Measurements from ENCODE around the gene FADS2. TPM values are rescaled to one million over a fixed set of nuclear protein-coding genes. Genes with fewer than 3 reads are reported as not detected.
A peak's percentile ranks its signal among the peaks of the same experiment; 100 is the strongest.

Gene FADS2
- total and polyA plus RNA-seq, 2 experiments from 2014 or later = 317 to 356 TPM

- H2AFZ ChIP-seq = no peak overlapping the region
- no peaks in the 10 kb centered on the region for H3K27me3 ChIP-seq
- H3K9me2 ChIP-seq (replicated peaks; ENCODE audit: insufficient read depth) = no peaks in the 10 kb centered on the region
- TF ChIP-seq, protein P1, sequence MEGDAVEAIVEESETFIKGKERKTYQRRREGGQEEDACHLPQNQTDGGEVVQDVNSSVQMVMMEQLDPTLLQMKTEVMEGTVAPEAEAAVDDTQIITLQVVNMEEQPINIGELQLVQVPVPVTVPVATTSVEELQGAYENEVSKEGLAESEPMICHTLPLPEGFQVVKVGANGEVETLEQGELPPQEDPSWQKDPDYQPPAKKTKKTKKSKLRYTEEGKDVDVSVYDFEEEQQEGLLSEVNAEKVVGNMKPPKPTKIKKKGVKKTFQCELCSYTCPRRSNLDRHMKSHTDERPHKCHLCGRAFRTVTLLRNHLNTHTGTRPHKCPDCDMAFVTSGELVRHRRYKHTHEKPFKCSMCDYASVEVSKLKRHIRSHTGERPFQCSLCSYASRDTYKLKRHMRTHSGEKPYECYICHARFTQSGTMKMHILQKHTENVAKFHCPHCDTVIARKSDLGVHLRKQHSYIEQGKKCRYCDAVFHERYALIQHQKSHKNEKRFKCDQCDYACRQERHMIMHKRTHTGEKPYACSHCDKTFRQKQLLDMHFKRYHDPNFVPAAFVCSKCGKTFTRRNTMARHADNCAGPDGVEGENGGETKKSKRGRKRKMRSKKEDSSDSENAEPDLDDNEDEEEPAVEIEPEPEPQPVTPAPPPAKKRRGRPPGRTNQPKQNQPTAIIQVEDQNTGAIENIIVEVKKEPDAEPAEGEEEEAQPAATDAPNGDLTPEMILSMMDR (IDR thresholded peaks at IDR 0.05; ENCODE audit: poor library complexity) = no peak
- TF ChIP-seq EZH2 (IDR thresholded peaks at IDR 0.05; ENCODE audit: borderline replicate concordance) (no peak), EZH2phosphoT487 (IDR thresholded peaks at IDR 0.05; ENCODE audit: low read depth, severe bottlenecking, unreplicated experiment) (no peak)
- H3K27ac ChIP-seq = no peak overlapping the region
- H3K9me3 ChIP-seq (ENCODE audit: low read depth) = no peaks in the 10 kb centered on the region
- peak; percentile 1 for DNase-seq (ENCODE audit: low spot score)
- no peaks in the 10 kb centered on the region for H3K36me3 ChIP-seq (replicated peaks; ENCODE audit: insufficient read depth, low read depth)
- H4K20me1 ChIP-seq (ENCODE audit: insufficient read depth, poor library complexity, severe bottlenecking) = no peaks in the 10 kb centered on the region
- no peak overlapping the region for H3K4me2 ChIP-seq
- H3K79me2 ChIP-seq = peaks cover 14% of the 10 kb centered on the region
- H3K4me3 ChIP-seq = no peak overlapping the region
- H3K4me1 ChIP-seq (ENCODE audit: insufficient read depth) = peaks cover 11% of the 10 kb centered on the region
- WGBS (ENCODE audit: low lambda C conversion rate, missing lambda C conversion rate) = 94% methylated on average over 16 of the region's 17 CpGs
Measured at GRCh38 chr11:61911701-61912529, 83.8 kb downstream of the FADS2 start.

DNA sequence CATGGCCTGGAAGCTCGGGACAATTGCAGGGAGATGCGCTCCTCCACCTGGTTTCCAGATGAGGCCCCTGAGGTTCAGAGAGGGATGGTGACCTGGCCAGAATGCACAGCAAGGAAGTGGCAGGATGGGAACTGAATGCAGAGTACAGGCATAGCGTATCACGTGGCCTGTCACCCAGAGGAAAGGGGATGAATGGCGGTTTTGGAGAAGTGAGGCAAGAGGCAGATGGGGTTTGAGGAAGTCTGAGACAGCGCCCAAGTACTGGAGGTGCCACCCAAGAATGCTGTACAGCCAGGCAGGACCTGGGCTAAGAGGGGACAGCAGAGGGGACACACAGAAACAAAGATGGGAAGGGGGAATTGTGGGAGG lies 84.4 kb downstream of the FADS2 start:
- no peak overlapping the region for H2AFZ ChIP-seq
- H3K27me3 ChIP-seq = no peaks in the 10 kb centered on the region
- H3K27ac ChIP-seq = no peak overlapping the region
- H3K9me2 ChIP-seq (replicated peaks; ENCODE audit: insufficient read depth) = no peaks in the 10 kb centered on the region
- no peak overlapping the region for H3K4me2 ChIP-seq
- H3K36me3 ChIP-seq (replicated peaks; ENCODE audit: insufficient read depth, low read depth) = no peaks in the 10 kb centered on the region
- peaks cover 16% of the 10 kb centered on the region for H3K79me2 ChIP-seq
- peaks cover 11% of the 10 kb centered on the region for H3K4me1 ChIP-seq (ENCODE audit: insufficient read depth)
- TF ChIP-seq, protein P1 (IDR thresholded peaks at IDR 0.05; ENCODE audit: poor library complexity) = no peak
- TF ChIP-seq EZH2 (IDR thresholded peaks at IDR 0.05; ENCODE audit: borderline replicate concordance) (no peak), EZH2phosphoT487 (IDR thresholded peaks at IDR 0.05; ENCODE audit: low read depth, severe bottlenecking, unreplicated experiment) (no peak)
- H3K4me3 ChIP-seq = no peak overlapping the region
- no peaks in the 10 kb centered on the region for H3K9me3 ChIP-seq (ENCODE audit: low read depth)
- no peak for DNase-seq (ENCODE audit: low spot score)
- H4K20me1 ChIP-seq (ENCODE audit: insufficient read depth, poor library complexity, severe bottlenecking) = no peaks in the 10 kb centered on the region
- 95% methylated on average over 6 of the region's 6 CpGs for WGBS (ENCODE audit: low lambda C conversion rate, missing lambda C conversion rate)

DNA sequence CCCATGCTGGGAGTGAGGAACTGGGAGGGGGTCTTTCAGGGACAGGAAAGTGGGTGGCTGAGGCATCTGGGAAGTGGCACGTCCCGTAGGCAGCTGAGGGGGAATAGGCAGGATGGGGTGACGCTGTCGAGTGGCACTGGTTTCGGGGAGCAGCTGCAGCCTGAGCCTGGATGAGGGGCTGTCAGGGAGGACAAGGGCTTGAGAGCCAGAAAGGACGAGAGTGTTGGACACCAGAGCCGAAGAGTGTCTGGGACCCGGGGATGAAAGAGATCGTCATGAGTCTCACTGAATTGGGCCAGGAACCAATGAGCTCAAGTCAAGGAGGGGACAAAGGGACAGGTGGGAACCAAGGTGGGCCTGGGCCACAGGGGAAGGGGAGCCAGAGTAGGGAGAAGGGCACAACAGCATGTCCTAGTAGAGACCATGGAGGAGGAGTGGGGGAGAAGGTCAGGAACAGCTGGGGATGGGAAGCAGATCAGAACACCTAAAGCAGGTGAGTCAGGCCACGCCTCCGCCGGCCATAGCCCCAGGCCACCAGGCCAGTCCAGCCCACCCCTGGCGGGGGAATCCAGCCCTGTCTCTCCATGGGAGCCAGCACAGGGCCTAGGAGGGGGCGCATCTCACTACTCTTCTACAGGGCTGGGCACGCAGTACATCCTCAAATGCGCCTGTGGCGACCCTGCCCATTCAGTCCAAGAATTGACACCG lies 85.0 kb downstream of the FADS2 start:
- Histone ChIP-seq H3K9me3 (ENCODE audit: low read depth) (no peaks in the 10 kb centered on the region), H3K9me2 (replicated peaks; ENCODE audit: insufficient read depth) (no peaks in the 10 kb centered on the region), H3K36me3 (replicated peaks; ENCODE audit: insufficient read depth, low read depth) (no peaks in the 10 kb centered on the region), H3K4me3 (no peak overlapping the region), H3K4me2 (no peak overlapping the region), H2AFZ (no peak overlapping the region), H3K79me2 (peaks cover 18% of the 10 kb centered on the region), H4K20me1 (ENCODE audit: insufficient read depth, poor library complexity, severe bottlenecking) (no peaks in the 10 kb centered on the region), H3K27ac (no peak overlapping the region), H3K4me1 (ENCODE audit: insufficient read depth) (peaks cover 11% of the 10 kb centered on the region), H3K27me3 (no peaks in the 10 kb centered on the region)
- no peak for TF ChIP-seq EZH2phosphoT487 (IDR thresholded peaks at IDR 0.05; ENCODE audit: low read depth, severe bottlenecking, unreplicated experiment)
- no peak for DNase-seq (ENCODE audit: low spot score)
- 92% methylated on average over 18 of the region's 18 CpGs for WGBS (ENCODE audit: low lambda C conversion rate, missing lambda C conversion rate)
